Epithelial cell of proximal tubule (primary cell): ENCODE data around the gene VPS51. TPM values are rescaled to one million over a fixed set of nuclear protein-coding genes. Genes with fewer than 3 reads are reported as not detected.

ENCODE experiments used
- DNase-seq: peaks from one replicate; pipeline ENCODE4 v3.0.0-alpha.2; 2011; ENCODE audit warnings: low read depth
- H3K4me3 ChIP-seq: 2 replicates; pipeline ENCODE4 v1.5.1; 2011; ENCODE audit warnings: low read depth, mild to moderate bottlenecking, low read length
- CTCF ChIP-seq: conservative IDR thresholded peaks from 2 replicates; pipeline ENCODE4 v1.5.1; 2012; ENCODE audit warnings: low read depth, mild to moderate bottlenecking, low read length
- total RNA-seq: library from RNA; depleted of rRNA; stranded (reverse); fragments of >200 nt; gene quantifications from 2 replicates; pipeline ENCODE4 v1.2.3, GENCODE V29; 2015

The VPS51 gene
- total RNA-seq, 1 donor from 2014 or later: 342 TPM

DNA sequence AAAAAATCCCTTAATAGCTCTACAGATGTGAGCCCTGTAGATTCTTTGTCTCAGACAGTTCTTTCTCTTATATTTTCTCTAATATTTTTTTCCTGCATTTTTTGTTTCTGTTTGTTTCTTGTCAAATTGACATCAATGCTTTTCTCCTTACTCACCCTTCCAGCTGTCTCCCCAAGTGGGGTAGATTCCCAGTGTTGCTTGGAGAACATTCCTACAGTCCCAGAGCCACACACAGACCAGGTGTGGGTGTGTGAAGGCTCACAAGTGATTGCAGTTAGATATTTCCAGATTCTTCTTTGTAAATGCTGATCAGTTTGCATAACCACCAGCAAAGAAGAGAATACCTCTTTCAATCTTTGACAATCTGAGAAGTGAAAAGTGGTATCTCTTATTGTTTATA lies 7.5 kb downstream of the VPS51 start:
- TF ChIP-seq CTCF: no peak
- no peak for DNase-seq

DNA sequence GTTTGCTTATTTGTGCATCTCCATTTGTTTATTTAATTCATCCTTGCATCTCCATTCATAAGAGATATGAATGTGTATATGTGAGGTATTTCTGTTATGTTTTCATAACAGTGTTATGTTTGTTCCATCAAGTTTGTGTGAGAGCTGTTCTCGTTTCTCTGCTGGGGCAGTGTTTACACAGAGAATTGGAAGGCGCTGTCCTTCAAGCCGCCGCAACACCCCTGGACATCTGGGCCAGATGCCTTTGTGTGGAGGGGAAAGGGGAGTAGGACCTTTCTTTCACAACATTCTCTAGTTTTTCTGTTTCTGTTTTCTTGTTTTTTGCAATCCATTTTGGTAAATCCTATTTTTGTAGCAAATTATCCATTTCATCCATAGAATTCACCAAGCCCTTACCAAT lies 8.6 kb downstream of the VPS51 start:
- no peak for TF ChIP-seq CTCF
- no peak overlapping the region for H3K4me3 ChIP-seq
- DNase-seq: no peak

More for the DNA sequence above, 7.5 kb downstream of the VPS51 start:
- no peak overlapping the region for H3K4me3 ChIP-seq

DNA sequence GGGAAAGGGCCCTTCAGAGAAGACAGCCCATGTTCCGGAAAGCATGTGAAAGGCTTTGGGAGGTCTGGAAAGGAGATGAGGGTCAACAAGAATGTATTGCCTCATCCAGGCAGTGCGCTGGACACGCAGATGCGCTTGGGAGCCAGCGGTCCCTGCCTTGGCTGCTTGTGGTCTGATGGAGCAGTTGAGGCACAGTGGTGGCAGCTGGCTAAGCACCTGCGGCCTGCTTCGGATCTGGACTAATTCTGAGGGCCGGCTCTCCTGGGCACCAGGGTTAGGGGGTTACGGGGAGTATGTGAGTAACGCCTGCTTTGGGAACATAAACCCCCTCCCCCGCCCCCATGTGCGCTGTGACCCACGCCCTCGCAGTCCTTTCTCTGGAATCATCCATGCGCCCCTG lies 11.1 kb downstream of the VPS51 start:
- no peak for DNase-seq
- TF ChIP-seq CTCF: no peak
- no peak overlapping the region for H3K4me3 ChIP-seq

- DNase-seq: no peak
- no peak overlapping the region for H3K4me3 ChIP-seq
- TF ChIP-seq CTCF: no peak
Observed at GRCh38 chr11:65107751-65108468, 11.9 kb downstream of the VPS51 start.

DNA sequence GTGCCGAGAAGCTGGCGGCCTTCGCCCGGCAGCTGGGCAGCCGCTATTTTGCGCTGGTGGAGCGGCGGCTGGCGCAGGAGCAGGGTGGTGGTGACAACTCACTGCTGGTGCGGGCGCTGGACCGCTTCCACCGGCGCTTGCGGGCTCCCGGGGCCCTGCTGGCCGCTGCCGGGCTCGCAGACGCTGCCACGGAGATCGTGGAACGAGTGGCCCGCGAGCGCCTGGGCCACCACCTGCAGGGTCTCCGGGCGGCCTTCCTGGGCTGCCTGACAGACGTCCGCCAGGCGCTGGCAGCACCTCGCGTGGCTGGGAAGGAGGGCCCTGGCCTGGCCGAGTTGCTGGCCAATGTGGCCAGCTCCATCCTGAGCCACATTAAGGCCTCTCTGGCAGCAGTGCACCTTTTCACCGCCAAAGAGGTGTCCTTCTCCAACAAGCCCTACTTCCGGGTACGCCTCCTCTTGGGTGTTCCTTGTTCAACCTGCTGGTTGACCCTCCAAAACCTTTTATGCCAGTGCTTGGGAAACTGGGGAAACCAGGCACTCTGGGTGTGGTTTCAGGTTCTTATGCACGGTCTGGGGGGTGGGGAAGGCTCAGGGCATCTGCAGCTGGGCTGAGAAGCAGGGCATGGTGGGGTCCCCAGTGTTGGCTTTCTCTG lies 12.6 kb downstream of the VPS51 start:
- TF ChIP-seq CTCF: no peak
- no peak for DNase-seq
- no peak overlapping the region for H3K4me3 ChIP-seq

DNA sequence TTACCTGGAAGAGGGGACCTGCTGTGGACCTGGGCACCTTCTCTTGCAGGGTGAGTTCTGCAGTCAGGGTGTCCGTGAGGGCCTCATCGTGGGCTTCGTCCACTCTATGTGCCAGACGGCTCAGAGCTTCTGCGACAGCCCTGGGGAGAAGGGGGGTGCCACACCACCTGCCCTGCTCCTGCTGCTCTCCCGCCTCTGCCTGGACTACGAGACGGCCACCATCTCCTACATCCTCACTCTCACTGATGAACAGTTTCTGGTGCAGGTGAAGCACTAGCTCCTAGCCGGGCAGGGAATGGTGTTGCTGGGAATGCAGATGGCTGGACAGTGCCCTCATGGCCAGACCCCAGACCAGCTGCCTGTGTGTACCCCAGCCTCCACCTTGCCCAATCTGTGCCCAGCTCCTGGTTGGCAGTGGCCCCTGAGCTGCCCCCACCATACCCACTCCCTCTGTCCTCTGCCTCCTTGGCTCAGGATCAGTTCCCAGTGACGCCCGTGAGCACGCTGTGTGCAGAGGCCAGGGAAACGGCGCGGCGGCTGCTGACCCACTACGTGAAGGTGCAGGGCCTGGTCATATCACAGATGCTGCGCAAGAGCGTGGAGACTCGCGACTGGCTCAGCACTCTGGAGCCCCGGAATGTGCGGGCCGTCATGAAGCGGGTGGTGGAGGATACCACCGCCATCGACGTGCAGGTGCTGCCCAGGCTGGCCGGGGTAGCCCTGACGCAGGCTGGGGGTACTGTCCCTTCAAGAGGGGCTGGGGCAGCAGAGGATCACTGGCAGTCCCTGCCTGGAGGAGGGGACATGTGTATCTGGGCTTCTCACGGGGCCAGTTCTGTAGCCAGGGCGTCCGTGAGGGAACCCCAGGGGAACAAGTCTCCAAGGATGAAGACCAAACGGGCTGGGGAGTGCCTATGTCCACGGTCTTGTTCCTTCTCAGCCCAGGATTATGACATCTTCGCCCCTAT lies 13.5 kb downstream of the VPS51 start:
- DNase-seq: no peak
- no peak for TF ChIP-seq CTCF
- H3K4me3 ChIP-seq: no peak overlapping the region
